OCI-LY3 (cell line): Measurements from ENCODE around the gene PRPF38A.

Experiments used
- H2AFZ ChIP-seq: fragments of 200-600, 300-600 bp; shearing (Covaris generic); 2 replicates; pipeline ENCODE4 v1.6.0; 2014; ENCODE audit warnings: antibody characterized with exemption, low read depth, low read length
- H3K27ac ChIP-seq: fragments of 200-600, 300-600 bp; sonication (generic); 2 replicates; pipeline ENCODE4 v1.5.1; 2014; ENCODE audit warnings: mild to moderate bottlenecking, low read length, moderate library complexity, mixed read lengths
- H3K27me3 ChIP-seq: fragments of 200-600, 300-600 bp; sonication (generic); 2 replicates; pipeline ENCODE4 v1.6.1; 2014; ENCODE audit warnings: low read depth, low read length, mixed read lengths
- H3K36me3 ChIP-seq: fragments of 200-600, 300-600 bp; sonication (generic); replicated peaks from 2 replicates; pipeline ENCODE3; 2014; ENCODE audit warnings: low read depth, low read length, mixed read lengths
- H3K4me1 ChIP-seq: fragments of 300-600, 200-600 bp; sonication (generic); 2 replicates; pipeline ENCODE4 v1.6.1; 2014; ENCODE audit warnings: low read length, mixed read lengths
- H3K4me2 ChIP-seq: fragments of 200-600, 300-600 bp; sonication (generic); 2 replicates; pipeline ENCODE4 v1.6.1; 2014; ENCODE audit warnings: low read length, mixed read lengths
- H3K4me3 ChIP-seq: fragments of 300-600, 200-600 bp; sonication (generic); 2 replicates; pipeline ENCODE4 v1.5.1; 2014; ENCODE audit warnings: antibody characterized with exemption, mild to moderate bottlenecking, low read length, moderate library complexity
- H3K79me2 ChIP-seq: fragments of 300-600, 200-600 bp; shearing (Covaris generic); 2 replicates; pipeline ENCODE4 v1.6.1; 2014; ENCODE audit warnings: mild to moderate bottlenecking, low read length, mixed read lengths
- H3K9ac ChIP-seq: fragments of 300-600, 200-600 bp; shearing (Covaris generic); 2 replicates; pipeline ENCODE4 v1.6.0; 2014; ENCODE audit warnings: mild to moderate bottlenecking, low read length, moderate library complexity
- H3K9me3 ChIP-seq: fragments of 200-600, 300-600 bp; shearing (Covaris generic); 2 replicates; pipeline ENCODE4 v1.6.1; 2014; ENCODE audit warnings: low read length, mixed read lengths; ENCODE audit not compliant: insufficient read depth
- H4K20me1 ChIP-seq: fragments of 200-600, 300-600 bp; sonication (generic); 2 replicates; pipeline ENCODE4 v1.6.1; 2016; ENCODE audit warnings: low read length, mixed read lengths; ENCODE audit not compliant: insufficient read depth
- CTCF ChIP-seq: fragments of 200-600, 300-600 bp; sonication (generic); IDR thresholded peaks from 2 replicates; pipeline ENCODE4 v1.5.1; 2014; ENCODE audit warnings: antibody characterized with exemption, low read length, low read depth
- EZH2phosphoT487 ChIP-seq: fragments of 200-600 bp; shearing (Covaris generic); IDR thresholded peaks from 2 replicates; pipeline ENCODE4 v1.6.1; 2018; ENCODE audit warnings: antibody characterized with exemption, mixed run types, low read depth

PRPF38A gene

DNA sequence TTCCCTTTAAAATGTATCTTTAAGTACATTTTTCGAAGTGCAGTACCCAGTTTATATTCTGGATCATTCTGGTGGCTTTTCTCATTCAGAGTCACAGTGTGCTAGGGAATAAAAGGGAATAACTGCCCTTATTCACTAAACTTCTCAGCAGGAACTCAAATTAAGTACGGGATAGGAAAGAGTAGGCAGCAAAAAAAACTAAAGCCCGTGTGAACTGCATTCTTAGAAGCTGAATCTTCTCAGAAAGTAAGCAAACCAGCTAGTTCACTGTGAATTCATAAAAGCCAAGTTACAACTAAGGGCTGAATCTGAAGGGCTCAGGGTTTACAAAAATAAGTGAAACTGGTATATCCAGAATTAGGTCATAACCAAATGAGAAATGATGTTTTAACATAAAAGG lies 22.0 kb downstream of the PRPF38A start:
- Histone ChIP-seq H2AFZ (no peak overlapping the region), H3K4me2 (no peak overlapping the region), H3K9me3 (no peaks in the 10 kb centered on the region), H3K9ac (no peak overlapping the region), H3K27me3 (no peaks in the 10 kb centered on the region), H3K4me1 (no peaks in the 10 kb centered on the region), H3K79me2 (no peaks in the 10 kb centered on the region), H3K36me3 (peaks cover 10% of the 10 kb centered on the region), H3K4me3 (no peak overlapping the region), H4K20me1 (no peaks in the 10 kb centered on the region), H3K27ac (no peak overlapping the region)
- TF ChIP-seq CTCF: no peak
- TF ChIP-seq EZH2phosphoT487: no peak

DNA sequence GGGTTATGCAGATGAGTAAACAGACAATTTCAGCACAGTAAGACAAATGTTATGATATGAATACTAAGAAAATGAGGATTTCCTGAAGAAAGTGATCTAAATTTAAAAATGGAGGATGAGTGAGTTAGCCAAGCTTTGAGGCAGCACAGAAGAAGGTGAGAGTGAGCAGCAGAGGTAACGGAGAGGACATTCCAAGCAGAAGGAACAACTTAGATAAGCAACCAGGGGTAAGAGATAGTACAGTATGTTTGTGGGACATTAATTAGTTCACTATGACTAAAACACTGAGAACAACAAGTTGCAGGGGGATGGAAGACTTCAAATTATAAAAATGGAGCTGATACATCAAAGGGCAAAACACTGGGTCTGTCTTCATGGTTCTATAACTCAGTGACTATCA lies 22.8 kb downstream of the PRPF38A start:
- no peaks in the 10 kb centered on the region for H3K27me3 ChIP-seq
- no peak overlapping the region for H2AFZ ChIP-seq
- no peaks in the 10 kb centered on the region for H3K4me1 ChIP-seq
- no peak overlapping the region for H3K27ac ChIP-seq
- no peak overlapping the region for H3K4me3 ChIP-seq
- no peaks in the 10 kb centered on the region for H3K9me3 ChIP-seq
- no peak overlapping the region for H3K4me2 ChIP-seq
- TF ChIP-seq EZH2phosphoT487: no peak
- TF ChIP-seq CTCF: no peak
- H3K79me2 ChIP-seq: no peaks in the 10 kb centered on the region
- H3K9ac ChIP-seq: no peak overlapping the region
- no peaks in the 10 kb centered on the region for H4K20me1 ChIP-seq
- peaks cover 10% of the 10 kb centered on the region for H3K36me3 ChIP-seq

DNA sequence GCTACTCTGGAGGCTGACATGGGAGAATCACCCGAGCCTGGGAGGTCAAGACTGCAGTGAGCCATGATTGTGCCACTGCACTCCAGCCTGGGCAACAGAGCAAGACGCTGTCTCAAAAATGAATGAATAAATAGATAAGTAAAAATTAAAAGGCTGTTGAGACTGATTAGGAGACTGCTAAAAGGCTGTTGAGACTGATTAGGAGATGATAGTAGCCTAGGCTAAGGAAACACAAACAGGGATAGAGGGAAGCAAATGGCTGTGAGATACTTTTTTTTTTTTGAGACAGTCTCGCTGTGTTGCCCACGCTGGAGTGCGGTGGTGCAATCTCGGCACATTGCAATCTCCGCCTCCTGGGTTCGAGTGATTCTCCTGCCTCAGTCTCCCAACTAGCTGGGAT lies 28.4 kb downstream of the PRPF38A start:
- Histone ChIP-seq H3K9me3 (no peaks in the 10 kb centered on the region), H3K36me3 (peaks cover 12% of the 10 kb centered on the region), H2AFZ (no peak overlapping the region), H3K4me2 (no peak overlapping the region), H3K27me3 (no peaks in the 10 kb centered on the region), H4K20me1 (no peaks in the 10 kb centered on the region), H3K79me2 (no peaks in the 10 kb centered on the region), H3K4me3 (no peak overlapping the region), H3K4me1 (no peaks in the 10 kb centered on the region), H3K9ac (no peak overlapping the region), H3K27ac (no peak overlapping the region)
- TF ChIP-seq CTCF (no peak), EZH2phosphoT487 (no peak)

DNA sequence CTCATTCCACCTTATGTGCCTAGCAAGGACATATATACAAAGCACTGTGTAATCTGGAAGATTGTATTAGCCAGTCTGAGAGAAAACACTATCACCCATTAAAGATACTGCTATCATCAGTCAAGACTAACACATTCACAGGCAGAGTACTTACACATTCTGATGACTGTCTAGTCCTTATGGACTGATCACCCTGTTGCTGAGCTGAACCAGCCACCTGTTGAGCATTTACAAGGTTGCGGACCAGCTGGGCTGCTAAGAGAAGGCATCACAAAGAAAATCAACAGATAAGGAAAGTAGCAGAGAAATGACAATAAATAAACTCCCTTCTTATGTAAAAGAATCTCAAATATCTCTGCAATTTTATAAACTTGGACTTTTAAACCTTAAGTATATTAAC lies 30.8 kb downstream of the PRPF38A start:
- Histone ChIP-seq H3K9ac (no peak overlapping the region), H3K4me2 (no peak overlapping the region), H3K36me3 (peaks cover 12% of the 10 kb centered on the region), H3K27ac (no peak overlapping the region), H3K4me3 (no peak overlapping the region), H3K79me2 (no peaks in the 10 kb centered on the region), H2AFZ (no peak overlapping the region), H3K27me3 (no peaks in the 10 kb centered on the region), H3K9me3 (no peaks in the 10 kb centered on the region), H3K4me1 (no peaks in the 10 kb centered on the region), H4K20me1 (no peaks in the 10 kb centered on the region)
- TF ChIP-seq EZH2phosphoT487 (no peak), CTCF (no peak)
